ENCODE results near the gene MRNIP.

Gene MRNIP

GRCh38 chr5:179880848-179881590 lies 22.4 kb upstream of the MRNIP start:
- no peak for DNase-seq (ENCODE audit: extremely low read depth, low read depth)
- H3K4me3 ChIP-seq (replicated peaks; ENCODE audit: low read depth, low read length), result no peak overlapping the region
- TF ChIP-seq CTCF (IDR thresholded peaks at IDR 0.05; ENCODE audit: low read depth, low read length, missing control alignments), result no peak

- TF ChIP-seq CTCF (IDR thresholded peaks at IDR 0.05; ENCODE audit: low read depth, low read length, missing control alignments), result no peak
- no peak overlapping the region for H3K4me3 ChIP-seq (replicated peaks; ENCODE audit: low read depth, low read length)
- no peak for DNase-seq (ENCODE audit: extremely low read depth, low read depth)
Measured at GRCh38 chr5:179880066-179880650, 21.5 kb upstream of the MRNIP start.

GRCh38 chr5:179879690-179880010 lies 21.0 kb upstream of the MRNIP start:
- no peak overlapping the region for H3K4me3 ChIP-seq (replicated peaks; ENCODE audit: low read depth, low read length)
- no peak for DNase-seq (ENCODE audit: extremely low read depth, low read depth)
- TF ChIP-seq CTCF (IDR thresholded peaks at IDR 0.05; ENCODE audit: low read depth, low read length, missing control alignments), result no peak

- no peak for DNase-seq (ENCODE audit: extremely low read depth, low read depth)
- no peak for TF ChIP-seq CTCF (IDR thresholded peaks at IDR 0.05; ENCODE audit: low read depth, low read length, missing control alignments)
- no peak overlapping the region for H3K4me3 ChIP-seq (replicated peaks; ENCODE audit: low read depth, low read length)
Measured at GRCh38 chr5:179879003-179879689, 20.5 kb upstream of the MRNIP start.

- no peak for DNase-seq (ENCODE audit: extremely low read depth, low read depth)
- no peak for TF ChIP-seq CTCF (IDR thresholded peaks at IDR 0.05; ENCODE audit: low read depth, low read length, missing control alignments)
- H3K4me3 ChIP-seq (replicated peaks; ENCODE audit: low read depth, low read length), result no peak overlapping the region
Measured at GRCh38 chr5:179878222-179879002, 19.8 kb upstream of the MRNIP start.

- no peak for DNase-seq (ENCODE audit: extremely low read depth, low read depth)
- no peak for TF ChIP-seq CTCF (IDR thresholded peaks at IDR 0.05; ENCODE audit: low read depth, low read length, missing control alignments)
- no peak overlapping the region for H3K4me3 ChIP-seq (replicated peaks; ENCODE audit: low read depth, low read length)
Measured at GRCh38 chr5:179876610-179876952, 18.0 kb upstream of the MRNIP start.
